HG03439 (cell line): ENCODE data around the gene WNT5A.

Experiments
- ATAC-seq: cut with Tn5 transposase; IDR thresholded peaks from one replicate; pipeline ENCODE4 v1.9.1; 2021; ENCODE audit warnings: mild to moderate bottlenecking, moderate library complexity; ENCODE audit not compliant: unreplicated experiment

WNT5A gene

GRCh38 chr3:55486857-55487380 is at the start of gene WNT5A:
Gene WNT5A, minus strand, starts transcription at chr3:55487306. Its CDS starts 321 bp downstream, at chr3:55486985.
- no peak for ATAC-seq

GRCh38 chr3:55534876-55535275 is 47.8 kb upstream of the WNT5A start:
- ATAC-seq, result no peak

GRCh38 chr3:55532806-55533205 is 45.7 kb upstream of the WNT5A start:
- ATAC-seq, result no peak

- no peak for ATAC-seq
Observed at GRCh38 chr3:55531321-55531720, 44.2 kb upstream of the WNT5A start.

DNA sequence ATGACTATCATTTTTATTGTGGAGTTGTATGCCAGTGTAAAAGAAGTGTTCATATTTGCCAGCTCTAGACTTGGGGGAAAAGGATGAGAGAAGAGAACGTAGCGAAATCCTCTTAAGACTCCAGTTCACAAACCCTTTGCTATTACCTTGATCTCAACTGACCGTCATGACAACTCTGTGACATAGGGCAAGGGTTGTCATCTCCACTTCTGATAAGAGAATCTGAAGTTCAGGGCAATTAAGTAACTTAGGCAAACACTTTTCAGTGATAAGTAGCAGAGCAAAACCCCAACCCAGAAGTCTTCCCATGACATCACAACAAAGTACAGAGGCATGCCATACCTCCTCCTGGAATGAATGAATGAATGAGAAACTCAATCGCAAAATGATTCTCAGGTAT is 40.3 kb upstream of the WNT5A start:
- ATAC-seq, result no peak

GRCh38 chr3:55526332-55527030 is 39.4 kb upstream of the WNT5A start:
- ATAC-seq, result no peak

GRCh38 chr3:55525436-55525835 is 38.3 kb upstream of the WNT5A start:
- ATAC-seq, result no peak

- ATAC-seq, result no peak
Observed at GRCh38 chr3:55524565-55525244, 37.6 kb upstream of the WNT5A start.

- no peak for ATAC-seq
Observed at GRCh38 chr3:55523471-55523870, 36.4 kb upstream of the WNT5A start.

GRCh38 chr3:55521738-55522421 is 34.8 kb upstream of the WNT5A start:
- no peak for ATAC-seq

DNA sequence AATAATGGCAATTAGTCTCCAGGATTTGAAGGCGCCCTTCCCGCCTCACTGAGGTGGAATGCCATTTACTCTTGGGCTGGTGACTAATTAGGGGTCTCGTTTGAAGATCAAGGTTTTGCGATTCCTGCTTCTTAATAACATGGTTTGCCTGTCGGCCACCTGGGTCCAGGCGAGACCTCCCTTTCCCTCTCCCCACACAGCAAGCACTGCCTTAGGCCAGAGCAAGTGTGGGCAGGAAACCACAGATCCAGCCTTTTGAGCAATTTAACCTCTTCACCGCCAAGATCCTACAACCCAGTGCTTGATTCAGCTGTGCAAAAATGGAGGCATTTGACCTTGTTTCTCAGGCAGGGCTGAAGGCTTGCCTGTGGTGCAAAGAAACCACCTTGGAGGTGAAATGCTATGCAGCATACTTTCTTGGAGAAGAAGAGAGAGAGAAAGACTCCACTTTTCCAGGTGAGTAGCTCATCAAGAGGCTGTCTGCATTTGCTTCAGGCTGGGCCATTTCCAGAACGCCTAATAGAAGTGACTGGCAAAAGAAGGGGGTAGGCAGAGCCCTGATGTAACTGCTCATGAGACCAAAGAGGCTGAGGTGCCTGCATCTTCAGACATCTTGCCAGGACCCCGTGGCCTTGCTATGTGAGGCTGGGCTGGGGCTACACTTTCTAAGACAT is 34.1 kb upstream of the WNT5A start:
- no peak for ATAC-seq

DNA sequence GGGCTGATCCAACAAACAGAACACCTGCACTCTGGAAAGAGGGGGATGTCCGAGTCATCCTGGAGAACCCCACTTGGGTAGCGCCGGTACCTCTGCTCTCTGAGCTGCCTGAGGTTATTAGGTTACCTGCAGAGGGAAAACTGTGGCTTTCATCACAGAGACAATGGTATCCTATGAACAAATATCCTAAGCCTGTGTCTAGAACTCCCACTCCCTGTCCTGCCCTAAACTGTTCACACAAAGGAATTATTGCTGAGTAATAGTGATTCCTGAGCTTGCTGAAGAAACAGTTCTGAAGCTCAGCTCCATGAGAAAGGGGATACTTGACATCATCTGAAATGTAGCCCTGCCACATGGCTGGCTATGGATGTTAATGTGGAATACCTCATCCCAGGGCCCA is 31.9 kb upstream of the WNT5A start:
- ATAC-seq, result no peak

DNA sequence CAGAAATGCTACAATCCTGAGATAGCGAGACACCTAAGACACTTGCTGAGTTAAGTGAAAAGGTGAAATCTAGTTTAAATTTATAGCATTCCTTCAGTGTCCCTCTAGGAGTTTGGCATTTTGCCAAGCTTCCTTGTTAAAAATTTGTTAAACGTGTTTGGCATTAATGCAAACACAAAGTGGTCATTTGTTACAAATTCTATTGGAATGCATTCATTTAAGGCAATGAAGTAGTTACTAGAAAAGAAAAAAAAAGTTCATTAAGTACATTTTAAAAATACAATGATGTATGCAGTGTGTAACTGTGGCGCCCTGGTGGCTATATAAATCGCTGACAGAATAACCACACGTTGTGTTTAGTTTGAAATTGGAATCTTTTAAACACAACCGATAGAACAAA is 31.3 kb upstream of the WNT5A start:
- no peak for ATAC-seq

DNA sequence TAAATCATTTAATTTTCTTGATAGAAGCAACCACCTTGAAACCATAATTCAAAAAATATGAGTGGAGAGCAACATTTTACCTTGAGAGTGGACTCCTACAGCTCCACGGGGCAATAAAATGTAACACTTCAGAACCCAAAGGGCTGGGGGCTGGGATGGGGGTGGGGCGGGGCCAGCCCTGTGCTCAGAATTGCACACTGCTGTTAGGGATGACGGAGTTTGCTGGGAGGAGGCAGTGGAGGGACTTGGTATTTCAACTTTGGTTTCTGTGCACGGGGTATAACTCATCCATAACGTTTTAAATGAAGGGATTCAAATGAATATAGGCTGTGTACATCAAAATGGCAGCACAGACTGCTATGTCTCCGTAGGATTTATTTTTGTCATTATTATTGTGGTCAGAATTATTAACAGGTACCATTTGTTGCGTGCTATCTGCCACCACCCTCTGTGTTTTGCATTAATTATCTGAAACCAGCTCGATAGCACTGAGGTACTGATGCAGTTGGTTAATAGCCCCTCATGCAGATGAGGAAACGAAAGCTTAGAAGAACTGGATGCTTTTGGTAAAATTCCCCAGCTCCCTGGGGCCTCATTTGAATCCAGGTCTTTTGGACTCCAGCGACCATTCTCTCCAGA is 29.4 kb upstream of the WNT5A start:
- ATAC-seq, result no peak

GRCh38 chr3:55515550-55516246 is 28.6 kb upstream of the WNT5A start:
- ATAC-seq, result no peak

GRCh38 chr3:55514962-55515361 is 27.9 kb upstream of the WNT5A start:
- no peak for ATAC-seq

DNA sequence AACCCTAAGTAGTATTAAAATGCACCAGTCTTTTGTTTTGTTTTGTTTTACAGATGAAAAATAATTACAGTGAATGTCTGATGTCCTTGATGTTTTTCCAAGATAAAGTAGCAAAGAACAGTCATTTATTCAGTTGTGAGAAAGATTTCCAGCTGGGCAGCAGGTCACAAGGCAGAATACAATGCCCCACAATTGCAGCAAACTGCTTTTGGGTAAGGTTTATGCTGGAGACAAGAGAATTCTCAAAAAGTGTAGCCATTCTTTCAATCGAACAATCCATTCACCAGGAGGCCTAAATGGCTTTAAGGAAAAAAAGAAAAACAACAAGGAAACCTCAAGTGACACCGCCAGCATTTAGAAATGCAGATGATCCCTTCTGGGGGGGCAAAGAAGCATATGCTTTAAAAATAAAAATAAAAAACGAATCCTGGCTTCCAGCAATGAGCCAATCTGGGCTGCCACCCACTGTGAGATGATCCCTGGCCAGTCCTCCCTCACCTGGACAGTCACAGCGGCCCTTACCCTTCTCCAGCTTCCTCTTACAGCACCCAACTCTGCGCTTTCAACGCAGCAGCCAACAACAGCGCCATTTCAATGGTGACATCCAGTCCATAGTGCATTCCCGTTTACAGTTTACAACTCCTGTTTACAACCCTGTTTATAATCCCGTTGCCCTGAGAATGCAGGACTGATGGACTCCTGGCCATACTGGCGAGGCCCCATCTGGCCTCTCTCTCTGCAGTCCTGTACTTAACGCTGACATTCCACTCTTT is 25.7 kb upstream of the WNT5A start:
- no peak for ATAC-seq

DNA sequence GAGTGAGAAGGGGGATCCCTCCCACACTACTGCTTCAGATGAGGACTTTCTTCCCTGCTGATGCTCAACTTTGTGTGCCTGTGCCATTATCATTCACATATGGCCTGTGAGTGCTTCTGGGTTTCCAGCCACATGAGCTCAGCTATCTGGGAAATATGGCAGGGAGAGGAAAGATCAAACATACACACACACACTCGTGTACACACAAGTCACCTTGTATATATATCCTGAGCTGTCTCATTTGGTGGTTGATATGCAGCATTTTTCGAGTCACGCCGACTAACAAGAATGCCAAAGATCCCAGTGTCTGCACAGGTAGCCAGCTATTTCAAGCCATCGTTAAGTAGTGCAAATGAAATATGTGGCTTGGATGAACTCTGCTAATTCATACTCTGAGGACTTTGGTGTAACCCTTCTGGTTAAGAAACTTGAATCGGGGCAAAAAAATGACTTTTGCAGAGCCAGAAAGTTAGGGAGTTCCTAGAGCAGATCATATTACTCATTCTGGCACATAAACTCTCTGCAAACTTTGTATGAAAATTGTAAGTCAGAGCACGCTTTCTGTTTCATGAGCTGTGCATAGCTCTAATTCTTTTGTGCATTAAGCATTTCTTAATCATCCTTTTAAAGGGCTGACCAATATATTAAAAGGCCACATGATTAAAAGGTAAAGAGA is 24.9 kb upstream of the WNT5A start:
- ATAC-seq, result no peak

GRCh38 chr3:55508335-55508734 is 21.2 kb upstream of the WNT5A start:
- ATAC-seq, result no peak
